NCI-H2081 (cell line): ENCODE measurements around the gene AMBN.
A peak's percentile ranks its signal among the peaks of the same experiment; 100 is the strongest.

ENCODE experiments used
- DNase-seq, 2 experiments: peaks; one replicate each; lab custom pipeline; 2025; lab: John Stamatoyannopoulos, UW

The AMBN gene, protein sequence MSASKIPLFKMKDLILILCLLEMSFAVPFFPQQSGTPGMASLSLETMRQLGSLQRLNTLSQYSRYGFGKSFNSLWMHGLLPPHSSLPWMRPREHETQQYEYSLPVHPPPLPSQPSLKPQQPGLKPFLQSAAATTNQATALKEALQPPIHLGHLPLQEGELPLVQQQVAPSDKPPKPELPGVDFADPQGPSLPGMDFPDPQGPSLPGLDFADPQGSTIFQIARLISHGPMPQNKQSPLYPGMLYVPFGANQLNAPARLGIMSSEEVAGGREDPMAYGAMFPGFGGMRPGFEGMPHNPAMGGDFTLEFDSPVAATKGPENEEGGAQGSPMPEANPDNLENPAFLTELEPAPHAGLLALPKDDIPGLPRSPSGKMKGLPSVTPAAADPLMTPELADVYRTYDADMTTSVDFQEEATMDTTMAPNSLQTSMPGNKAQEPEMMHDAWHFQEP

DNA sequence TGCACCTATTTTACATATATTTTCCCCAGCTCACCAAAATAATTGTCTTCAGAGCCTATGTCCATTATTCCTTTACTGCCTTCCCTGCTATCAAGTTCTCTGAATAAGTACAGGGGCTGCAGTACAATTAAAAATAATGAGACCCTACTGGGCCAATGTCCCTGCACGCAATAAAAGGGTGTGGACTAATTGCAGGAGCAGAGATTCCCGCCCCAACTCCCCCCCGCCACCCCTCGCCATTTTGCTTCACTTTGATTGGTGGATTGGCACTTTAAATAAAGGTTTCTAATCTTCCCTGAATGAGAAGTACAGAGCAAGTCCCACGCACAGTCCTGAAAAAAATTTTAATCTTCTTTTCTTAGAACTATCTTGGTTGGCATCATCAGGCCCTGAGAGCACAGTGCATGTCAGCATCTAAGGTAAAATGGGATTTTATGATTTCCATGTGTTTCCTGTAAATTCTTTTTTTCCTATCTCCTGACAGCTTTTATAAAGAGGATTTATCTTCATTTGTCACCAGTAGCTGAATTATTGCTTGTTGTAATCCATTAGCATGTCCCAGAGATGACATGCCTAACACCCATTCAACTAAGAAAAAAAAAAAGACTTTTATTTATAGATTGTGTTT, at the start of gene AMBN:
Gene AMBN (plus strand): TSS at position 302 of the 628 bp plus-strand sequence. CDS start 103 bp downstream, at position 405.
- DNase-seq: no peak

DNA sequence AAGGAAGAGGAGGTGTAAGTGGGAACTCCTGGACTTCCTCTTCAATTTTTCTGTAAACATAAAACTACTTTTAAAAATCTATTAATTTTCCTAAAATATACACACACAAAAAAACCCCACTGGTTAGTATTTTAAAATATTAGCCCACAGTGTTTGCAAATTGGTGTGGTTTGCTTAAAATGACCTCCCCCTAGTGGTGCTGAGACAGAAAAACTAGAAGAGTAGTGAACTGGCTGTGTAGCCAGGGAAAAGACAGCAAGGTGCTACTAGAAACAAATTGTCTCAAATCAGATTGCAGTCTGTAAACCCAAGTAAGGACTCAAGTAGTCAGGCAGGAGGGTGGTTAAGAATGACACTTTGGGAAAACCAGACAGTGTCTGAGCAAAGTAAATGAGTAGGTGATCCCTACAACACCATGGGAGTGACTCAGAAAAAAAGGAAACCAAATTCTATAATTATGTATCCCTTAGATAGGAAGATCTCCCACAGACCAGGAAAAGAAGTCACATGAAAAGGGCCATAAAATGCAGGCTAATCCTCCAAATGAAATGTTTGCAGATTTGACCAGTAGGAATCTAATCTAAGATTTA, 47.7 kb upstream of the AMBN start:
- DNase-seq: no peak

DNA sequence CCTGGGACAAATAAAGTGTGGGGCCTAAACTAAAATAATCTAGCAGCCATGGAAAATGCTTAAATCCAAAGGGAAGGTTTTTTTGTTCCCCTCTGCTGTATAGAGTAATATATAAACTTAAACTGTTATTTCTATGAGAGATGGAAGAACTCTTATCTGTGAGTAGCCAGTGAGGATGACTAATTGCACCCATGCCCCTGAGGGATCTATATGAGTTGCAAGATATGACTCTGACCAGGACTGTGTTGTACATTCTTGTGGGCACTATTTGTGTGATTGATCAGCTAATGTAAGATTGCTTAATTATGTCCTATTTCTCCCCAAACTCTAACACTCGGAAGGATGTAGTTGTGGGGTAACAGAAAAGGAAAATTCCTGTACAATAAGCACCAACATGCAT, 35.2 kb upstream of the AMBN start:
- no peak for DNase-seq

DNA sequence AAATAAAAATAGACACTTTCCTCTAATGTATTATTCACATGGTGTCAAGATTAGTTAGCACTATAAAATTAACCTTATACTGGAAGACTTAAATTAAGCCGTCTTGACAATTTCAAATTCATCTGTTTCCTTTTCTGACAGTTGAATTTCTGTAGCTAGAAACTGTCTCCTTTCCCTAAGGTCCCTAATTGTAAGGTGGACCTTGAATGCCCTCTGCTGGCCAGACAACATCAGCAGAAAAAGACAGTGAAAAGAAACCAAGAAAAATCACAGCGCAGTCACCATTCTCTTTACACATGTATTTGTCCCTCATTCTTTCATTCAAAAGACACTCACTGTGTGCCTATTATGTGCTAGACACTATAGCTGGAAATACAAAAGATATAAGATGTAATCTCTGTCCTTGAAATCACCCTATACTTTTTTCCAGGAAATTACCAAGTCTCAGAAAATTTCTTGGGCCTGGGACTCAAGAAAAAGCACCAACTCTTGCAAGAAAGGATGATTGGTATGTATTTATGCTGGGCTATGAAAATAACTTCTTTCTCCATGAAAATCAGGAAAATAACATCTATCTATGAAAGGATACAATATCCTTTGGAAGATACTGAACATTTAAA, 32.7 kb upstream of the AMBN start:
- DNase-seq: peak; percentile 27 to 32

DNA sequence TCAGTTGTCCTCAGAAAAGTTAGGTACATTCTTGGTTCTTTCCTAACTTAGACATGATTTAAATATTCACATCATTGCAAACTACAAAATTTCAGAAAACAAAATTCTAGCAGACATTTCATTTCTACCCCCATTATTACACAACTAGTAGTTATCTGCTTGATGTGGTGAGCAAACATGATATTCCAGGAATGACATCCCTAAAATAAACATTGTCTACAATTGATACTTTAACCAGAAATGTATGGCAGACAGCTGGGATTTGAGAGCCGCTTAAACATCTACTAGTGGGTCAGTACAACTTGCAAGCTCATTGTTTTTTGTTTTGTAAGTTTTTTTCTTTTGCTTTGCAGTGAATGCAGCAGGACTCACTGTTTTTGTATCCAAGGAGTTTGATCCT, 32.1 kb upstream of the AMBN start:
- no peak for DNase-seq

DNA sequence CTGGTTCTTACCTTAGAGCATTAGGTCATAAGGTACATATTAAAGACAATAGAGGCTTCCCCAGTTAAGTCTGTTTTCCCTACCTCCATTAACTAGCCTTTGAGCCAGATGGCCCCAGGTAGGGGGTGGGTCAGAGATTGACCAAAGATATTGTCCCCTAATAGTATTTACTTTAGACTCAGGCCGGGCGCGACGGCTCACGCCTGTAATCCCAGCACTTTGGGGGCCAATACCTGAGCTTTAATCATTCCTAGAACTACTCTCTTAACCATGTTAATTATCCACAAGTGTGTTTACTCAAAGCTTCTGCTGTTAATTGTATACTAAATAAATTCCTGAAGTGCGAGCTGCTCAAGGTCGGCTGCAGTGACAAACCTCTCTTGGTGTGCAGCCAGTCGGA, 28.0 kb upstream of the AMBN start:
- DNase-seq: no peak

DNA sequence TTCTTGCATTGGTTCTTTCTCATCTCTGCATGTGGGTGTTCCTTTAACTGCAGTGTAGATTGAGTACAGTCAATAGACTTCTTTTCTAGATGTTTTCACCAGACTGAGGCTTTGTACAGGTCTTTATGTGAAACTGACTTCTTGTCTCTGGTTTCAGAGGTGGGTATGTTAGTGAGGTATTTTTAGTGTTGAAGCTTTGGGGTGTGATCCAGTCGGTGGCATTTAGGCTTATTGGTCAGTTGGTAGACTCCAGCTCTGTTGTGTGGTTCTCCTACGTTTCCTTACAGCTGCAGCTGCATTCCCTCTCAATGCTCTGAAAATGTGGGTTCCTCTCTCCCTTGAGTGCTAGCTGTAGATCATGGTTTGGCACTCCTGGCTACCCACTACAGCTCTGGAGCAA, 21.3 kb upstream of the AMBN start:
- no peak for DNase-seq

DNA sequence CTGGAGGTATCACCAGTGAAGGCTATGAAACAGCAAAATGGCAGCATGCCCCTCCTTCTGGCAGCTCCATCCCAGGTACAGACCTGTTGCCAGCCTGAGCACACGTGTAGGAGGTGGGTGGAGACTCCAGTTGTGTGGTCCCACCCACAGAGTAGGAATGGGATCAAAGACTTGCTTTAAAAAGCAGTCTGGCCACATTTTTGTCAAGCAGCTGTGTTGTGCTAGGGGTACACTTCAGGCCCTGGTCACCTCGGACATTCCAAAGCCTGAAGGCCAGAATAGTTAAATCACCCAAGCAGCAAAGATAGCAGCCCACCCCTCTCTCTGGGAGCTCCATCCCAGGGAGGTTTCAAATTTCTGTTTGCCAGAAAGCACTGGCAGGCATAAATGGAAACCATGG, 20.3 kb upstream of the AMBN start:
- no peak for DNase-seq

DNA sequence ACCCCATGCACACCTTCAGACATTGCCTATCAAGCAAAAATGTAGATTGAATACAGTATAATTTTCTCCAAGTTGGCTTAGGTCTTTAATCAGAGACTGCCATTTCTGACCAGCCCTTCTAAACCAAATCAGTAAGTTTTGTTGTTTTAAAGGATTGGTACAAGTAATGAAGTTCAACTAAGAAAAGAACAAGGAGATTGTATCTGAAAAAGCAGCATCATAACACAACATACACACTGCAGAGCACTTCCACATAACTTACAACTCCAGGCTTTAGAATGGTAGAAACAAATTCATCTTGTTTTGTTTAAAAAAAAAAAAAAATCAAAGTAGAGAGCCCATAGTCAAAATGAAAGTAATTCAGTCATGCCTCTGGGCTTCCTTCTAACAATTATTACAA, 16.1 kb upstream of the AMBN start:
- DNase-seq: no peak

DNA sequence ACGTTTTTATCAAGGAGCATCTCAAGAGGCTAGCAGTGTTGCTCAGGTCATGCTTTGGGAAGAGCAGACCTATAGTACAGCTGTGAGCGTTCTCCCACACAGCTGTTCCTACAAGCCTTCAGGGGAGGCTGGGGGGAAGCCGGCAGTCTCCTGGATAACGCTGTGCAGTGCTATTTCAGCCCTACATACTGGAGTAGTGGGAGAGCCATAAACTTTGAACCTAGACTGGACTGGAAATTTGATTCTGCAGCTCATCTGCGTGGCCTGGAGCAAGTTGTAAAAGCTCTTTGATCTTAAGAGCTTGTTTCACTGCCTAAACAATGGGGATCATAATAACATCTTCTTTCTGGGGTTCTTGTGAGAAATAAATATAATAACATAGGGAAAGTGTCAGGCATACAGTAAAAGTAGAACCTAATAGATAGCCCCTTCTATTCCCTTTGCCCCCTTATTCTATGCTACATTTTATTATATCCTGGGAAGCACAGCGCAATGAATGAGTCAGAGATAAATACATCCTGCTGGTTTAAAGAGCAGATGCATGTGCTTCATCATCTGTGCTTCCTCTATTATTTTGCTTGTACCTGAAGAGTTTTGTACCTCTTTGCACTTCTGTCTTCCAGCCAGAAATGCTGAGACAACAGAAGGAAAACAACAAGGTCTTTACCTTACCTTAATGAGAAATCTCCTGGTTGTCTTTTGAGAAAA, 14.7 kb upstream of the AMBN start:
- DNase-seq: no peak

DNA sequence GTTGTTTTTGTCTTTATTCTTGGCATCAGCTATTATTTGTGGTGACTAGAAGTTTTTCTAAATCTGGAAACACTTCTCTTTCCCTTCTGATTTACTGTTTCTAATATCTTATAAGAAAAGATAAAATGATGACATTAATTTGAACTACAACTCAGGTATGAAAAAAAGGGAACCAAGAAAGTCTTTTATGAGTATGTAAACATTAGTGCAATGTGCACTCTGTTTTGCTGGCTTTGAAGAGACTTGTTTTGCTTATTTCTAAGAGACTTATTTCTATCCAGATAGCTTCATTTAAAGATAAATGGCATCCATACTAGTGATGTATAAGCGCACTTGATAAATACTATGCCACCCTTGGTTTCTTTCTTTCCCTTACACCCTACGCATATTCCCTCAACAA, 10.1 kb upstream of the AMBN start:
- no peak for DNase-seq

DNA sequence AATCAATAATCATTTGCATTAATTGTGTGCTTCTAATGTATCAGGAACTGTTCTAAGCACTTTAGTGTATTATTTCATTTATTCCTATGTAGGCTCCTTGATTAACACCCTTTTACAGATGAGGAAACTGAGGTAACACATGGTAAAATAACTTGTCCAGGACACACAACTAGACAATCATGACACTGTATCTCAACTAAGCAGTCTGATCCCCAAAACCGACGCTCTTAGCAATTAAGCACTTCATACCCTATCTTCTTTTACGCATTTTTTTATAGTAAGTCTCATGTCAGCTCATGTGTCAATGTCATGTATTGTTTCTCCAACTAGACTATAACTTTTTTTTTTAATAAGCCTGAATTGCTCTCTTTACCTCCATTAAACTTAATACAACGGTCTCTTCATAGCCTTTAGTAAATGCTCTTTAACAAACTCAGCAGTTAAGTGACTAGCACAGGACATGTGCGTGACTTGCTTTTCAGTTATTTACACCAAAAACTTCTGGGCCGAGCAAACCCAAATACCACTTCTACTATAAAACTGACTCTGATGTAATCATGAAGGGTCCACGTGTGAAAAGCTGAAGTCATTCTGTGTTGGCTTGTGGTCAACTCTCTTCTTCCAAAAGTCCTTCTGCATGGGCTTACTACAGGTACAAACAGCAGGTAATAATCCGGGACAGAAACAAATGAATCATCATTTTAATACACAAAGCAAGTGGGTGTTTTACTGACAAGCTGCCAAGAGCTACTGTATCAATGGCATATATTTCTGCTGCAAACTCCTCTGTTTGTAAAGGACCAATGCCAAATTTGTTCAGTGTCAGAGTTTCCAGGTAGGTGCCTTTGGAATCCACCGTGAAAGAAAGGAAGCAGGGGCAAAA, 7.9 kb upstream of the AMBN start:
- DNase-seq: peak; percentile 77 to 95

DNA sequence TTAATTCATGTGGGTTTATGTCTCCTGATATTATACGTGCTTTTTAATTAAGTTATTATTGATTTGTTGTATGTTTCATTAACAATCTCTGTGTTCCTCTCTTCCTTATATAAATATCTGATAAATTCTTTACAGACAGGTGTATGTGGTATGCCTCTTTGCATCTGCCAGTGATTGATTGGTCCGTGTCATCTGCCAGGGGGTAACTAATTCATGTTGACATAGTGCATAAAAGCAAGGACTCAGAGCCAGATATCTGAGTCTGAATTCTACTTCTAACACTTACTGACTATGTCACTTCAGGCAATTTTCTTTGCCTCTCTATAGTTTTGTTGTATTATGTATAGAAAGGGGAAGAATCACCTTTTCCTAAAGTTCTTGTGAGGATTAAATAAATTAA, 5.2 kb upstream of the AMBN start:
- no peak for DNase-seq

DNA sequence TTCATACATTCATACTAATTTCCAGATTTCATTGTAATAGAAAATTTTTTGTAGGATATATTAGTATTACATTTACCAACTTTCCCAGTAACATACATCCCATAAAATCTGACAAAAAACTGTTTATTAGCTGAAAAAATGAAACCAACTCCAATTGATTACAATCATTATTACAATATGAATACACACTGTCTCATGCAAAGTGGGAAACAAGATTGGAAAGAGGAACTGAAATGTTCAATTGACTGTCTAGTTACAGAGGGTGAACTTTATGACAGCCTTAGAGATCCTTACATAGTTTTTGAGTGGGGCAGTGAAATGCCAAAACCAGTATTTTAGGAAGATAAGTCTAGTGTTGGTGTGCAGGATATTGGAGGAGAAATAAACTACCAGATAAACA, 2.3 kb upstream of the AMBN start:
- no peak for DNase-seq

DNA sequence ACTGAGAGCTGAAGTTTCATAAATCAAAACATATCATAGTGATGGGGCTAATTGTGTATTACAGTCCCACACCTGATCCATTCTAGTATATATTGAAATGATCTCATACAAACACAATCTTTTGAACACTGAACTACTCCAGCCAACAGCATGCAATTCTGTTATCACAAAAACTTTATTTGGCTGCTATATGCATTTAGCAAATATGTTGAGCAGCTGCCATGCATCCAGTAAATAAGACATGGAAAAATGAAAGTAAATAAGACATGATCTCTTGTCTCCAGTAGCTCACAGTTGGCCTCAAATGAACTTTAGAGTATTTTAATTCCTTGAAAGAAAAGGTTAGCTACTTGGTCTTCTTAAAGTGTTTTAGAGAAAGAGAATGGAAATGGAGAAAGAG, 2.1 kb downstream of the AMBN start:
- DNase-seq: no peak

DNA sequence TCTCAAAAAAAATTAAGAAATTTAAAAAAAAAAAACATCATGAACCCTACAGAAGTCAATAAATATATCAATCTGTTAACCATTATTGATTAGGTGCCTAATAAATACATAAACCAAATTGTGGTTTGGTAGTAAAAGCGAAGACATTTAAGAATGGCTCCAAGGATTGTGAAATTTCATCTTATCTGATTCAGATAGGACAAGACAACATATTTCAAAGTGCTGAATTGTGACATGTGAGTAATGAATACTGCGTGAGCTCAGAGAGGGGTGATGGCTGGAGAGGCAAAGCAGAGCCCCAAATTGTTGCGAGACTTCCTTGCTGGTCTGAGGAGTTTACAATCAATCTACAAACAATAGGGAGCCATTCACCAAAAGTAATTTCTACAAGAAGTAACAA, 8.2 kb downstream of the AMBN start:
- DNase-seq: no peak

DNA sequence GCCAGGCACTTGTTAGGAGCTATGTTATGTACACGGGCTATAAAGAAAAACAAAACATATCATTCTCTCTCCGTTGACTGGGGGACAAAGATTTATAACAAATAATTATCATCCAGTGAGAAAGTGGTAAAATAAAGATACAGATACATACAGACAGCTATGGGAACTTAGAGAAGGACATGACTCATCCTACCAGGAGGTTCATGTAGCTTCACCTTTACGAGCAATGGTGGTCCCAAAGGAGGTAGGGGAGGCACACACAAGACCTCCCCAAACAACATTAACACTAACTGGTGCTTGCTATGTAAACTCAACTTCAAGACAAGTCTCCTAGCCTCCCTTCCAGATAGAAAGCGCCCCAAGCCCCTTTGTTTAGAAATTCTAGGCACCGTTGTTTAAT, 8.9 kb downstream of the AMBN start:
- no peak for DNase-seq

DNA sequence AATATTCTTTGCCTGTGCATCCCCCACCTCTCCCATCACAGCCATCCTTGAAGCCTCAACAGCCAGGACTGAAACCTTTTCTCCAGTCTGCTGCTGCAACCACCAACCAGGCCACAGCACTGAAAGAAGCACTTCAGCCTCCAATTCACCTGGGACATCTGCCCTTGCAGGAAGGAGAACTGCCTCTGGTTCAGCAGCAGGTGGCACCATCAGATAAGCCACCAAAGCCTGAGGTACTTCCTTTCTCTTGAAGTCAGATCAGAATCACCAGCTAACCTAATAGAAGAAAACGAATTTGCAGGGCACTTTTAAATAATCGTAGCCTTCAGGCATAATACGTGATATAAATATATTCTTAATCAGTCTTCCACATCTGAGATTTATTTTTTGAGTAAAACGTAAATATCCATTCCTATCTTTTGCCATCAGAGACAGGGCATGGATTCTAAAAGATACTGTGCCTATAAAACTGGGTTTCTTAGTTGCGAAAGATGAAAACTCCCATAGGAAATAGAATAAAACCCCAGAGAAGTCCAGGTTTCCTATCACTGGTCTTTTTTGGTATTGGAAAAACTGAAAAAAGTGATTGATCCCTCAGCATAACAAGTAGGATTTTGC, 9.5 kb downstream of the AMBN start:
- peak; percentile 70 to 74 for DNase-seq

DNA sequence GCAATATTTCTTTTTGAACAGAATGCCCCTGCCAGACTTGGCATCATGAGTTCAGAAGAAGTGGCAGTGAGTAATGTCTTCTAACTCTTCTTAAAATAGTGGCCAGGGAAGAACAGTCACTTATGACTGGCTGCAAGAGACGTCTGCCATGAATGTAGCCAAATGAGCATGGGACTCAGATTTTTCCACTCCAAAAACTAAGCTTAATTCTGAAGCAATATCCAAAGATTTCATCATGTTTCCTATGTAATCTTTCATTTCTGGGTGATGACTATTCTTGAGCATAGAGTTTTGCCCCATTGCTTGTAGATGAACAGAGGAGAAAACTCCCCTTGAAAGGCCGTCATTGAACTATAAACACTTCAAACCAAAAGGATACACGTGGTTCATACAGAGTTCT, 11.8 kb downstream of the AMBN start:
- no peak for DNase-seq

DNA sequence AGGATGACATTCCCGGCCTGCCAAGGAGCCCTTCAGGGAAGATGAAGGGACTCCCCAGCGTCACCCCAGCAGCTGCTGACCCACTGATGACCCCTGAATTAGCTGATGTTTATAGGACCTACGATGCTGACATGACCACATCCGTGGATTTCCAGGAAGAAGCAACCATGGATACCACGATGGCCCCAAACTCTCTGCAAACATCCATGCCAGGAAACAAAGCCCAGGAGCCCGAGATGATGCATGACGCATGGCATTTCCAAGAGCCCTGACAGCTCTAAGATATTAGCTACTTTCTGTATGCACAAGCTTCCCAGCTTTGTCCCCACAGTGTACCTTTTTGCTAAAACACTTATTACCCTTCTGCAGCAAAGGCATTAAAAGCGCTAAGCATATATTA, 14.4 kb downstream of the AMBN start:
- no peak for DNase-seq

DNA sequence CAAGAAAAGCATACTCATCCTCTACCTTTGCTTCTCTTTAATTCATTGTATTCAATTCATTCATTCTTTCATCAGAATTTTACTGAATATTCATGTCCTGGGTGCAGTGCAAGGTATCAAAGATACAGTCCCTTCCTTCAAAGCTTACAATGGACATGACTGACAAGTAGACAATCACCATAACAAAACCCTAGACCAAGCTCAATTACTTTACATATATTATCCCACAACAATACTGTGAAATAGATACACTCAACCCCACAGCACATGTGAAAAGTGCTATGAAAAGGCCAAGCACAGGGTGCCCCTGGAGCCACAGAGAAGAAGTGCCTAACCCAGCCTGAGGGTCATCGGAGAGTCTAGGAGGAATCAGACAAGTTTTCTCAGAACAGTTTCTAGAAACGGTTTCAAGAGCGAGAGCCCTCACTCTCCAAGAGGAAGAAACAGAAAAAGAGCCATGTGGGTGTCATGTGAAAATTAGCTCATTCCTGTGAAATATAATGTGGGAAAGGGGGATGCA, 15.3 kb downstream of the AMBN start:
- no peak for DNase-seq
